WTC11 (cell line): Measurements from ENCODE around the gene CDYL. TPM values are rescaled to one million over a fixed set of nuclear protein-coding genes. Genes with fewer than 3 reads are reported as not detected.

ENCODE experiments used
- ETV6 ChIP-seq: sonication (generic); formaldehyde crosslinking; IDR thresholded peaks from 2 replicates; pipeline ENCODE4 v1.8.1; 2022; ENCODE audit warnings: mild to moderate bottlenecking, missing genetic modification reagents
- FOXK1 ChIP-seq: sonication (generic); formaldehyde crosslinking; IDR thresholded peaks from 2 replicates; pipeline ENCODE4 v1.8.0; 2022; ENCODE audit warnings: mild to moderate bottlenecking, moderate library complexity, missing genetic modification reagents
- FOXP1 ChIP-seq: sonication (generic); formaldehyde crosslinking; IDR thresholded peaks from 2 replicates; pipeline ENCODE4 v1.8.0; 2022; ENCODE audit warnings: missing genetic modification reagents, mild to moderate bottlenecking, moderate library complexity, borderline replicate concordance
- GABPB1 ChIP-seq: sonication (generic); formaldehyde crosslinking; IDR thresholded peaks from 2 replicates; pipeline ENCODE4 v1.8.1; 2023; ENCODE audit warnings: mild to moderate bottlenecking, missing genetic modification reagents
- GRHL2 ChIP-seq: fragments of 250-450 bp; sonication (Bioruptor Pico); IDR thresholded peaks from 2 replicates; pipeline ENCODE4 v1.8.0; 2022; ENCODE audit warnings: mild to moderate bottlenecking, moderate library complexity; ENCODE audit not compliant: insufficient replicate concordance, severe bottlenecking
- IRF2 ChIP-seq: sonication (generic); formaldehyde crosslinking; IDR thresholded peaks from 2 replicates; pipeline ENCODE4 v1.8.0; 2022; ENCODE audit warnings: low read depth, missing genetic modification reagents, borderline replicate concordance
- JUN ChIP-seq: sonication (generic); formaldehyde crosslinking; IDR thresholded peaks from 2 replicates; pipeline ENCODE4 v1.8.0; 2023; ENCODE audit warnings: mild to moderate bottlenecking, missing genetic modification reagents
- MYBL2 ChIP-seq: sonication (generic); formaldehyde crosslinking; IDR thresholded peaks from 2 replicates; pipeline ENCODE4 v1.8.1; 2023; ENCODE audit warnings: mild to moderate bottlenecking, moderate library complexity, missing genetic modification reagents
- NR1H2 ChIP-seq: sonication (generic); formaldehyde crosslinking; IDR thresholded peaks from 2 replicates; pipeline ENCODE4 v1.9.0; 2021; ENCODE audit warnings: mild to moderate bottlenecking, moderate library complexity, missing genetic modification reagents
- RELA ChIP-seq: sonication (generic); formaldehyde crosslinking; IDR thresholded peaks from 2 replicates; pipeline ENCODE4 v1.8.1; 2022; ENCODE audit warnings: missing genetic modification reagents, mild to moderate bottlenecking, borderline replicate concordance
- SOX15 ChIP-seq: fragments of 250-450 bp; sonication (Bioruptor Pico); IDR thresholded peaks from 2 replicates; pipeline ENCODE4 v1.9.0; 2021; ENCODE audit warnings: mild to moderate bottlenecking
- TEAD1 ChIP-seq: sonication (generic); formaldehyde crosslinking; IDR thresholded peaks from 2 replicates; pipeline ENCODE4 v1.8.0; 2022; ENCODE audit warnings: mild to moderate bottlenecking, missing genetic modification reagents
- TEAD4 ChIP-seq: sonication (generic); formaldehyde crosslinking; IDR thresholded peaks from 2 replicates; pipeline ENCODE4 v1.8.0; 2022; ENCODE audit warnings: mild to moderate bottlenecking, missing genetic modification reagents
- ZNF232 ChIP-seq: sonication (generic); formaldehyde crosslinking; IDR thresholded peaks from 2 replicates; pipeline ENCODE4 v1.8.0; 2022; ENCODE audit warnings: mild to moderate bottlenecking, missing genetic modification reagents
- ZNF671 ChIP-seq: fragments of 250-450 bp; sonication (Bioruptor Pico); IDR thresholded peaks from 2 replicates; pipeline ENCODE4 v1.8.0; 2021; ENCODE audit warnings: mild to moderate bottlenecking
- total RNA-seq: library from RNA; stranded (reverse); gene quantifications from 3 replicates; pipeline ENCODE4 v1.2.3, GENCODE V29; 2021
- TF ChIP-seq, protein P1 (sequence below): sonication (generic); formaldehyde crosslinking; IDR thresholded peaks from 2 replicates; pipeline ENCODE4 v1.8.1; 2023; ENCODE audit warnings: mild to moderate bottlenecking, missing genetic modification reagents, borderline replicate concordance
- TF ChIP-seq, protein P2 (sequence below): sonication (generic); formaldehyde crosslinking; IDR thresholded peaks from 2 replicates; pipeline ENCODE4 v1.8.1; 2022; ENCODE audit warnings: mild to moderate bottlenecking, moderate library complexity, missing genetic modification reagents
- TF ChIP-seq, protein P3 (sequence below): sonication (generic); formaldehyde crosslinking; IDR thresholded peaks from 2 replicates; pipeline ENCODE4 v1.8.0; 2023; ENCODE audit warnings: missing genetic modification reagents
- TF ChIP-seq, protein P4 (sequence below): sonication (generic); formaldehyde crosslinking; IDR thresholded peaks from 2 replicates; pipeline ENCODE4 v1.8.1; 2022; ENCODE audit warnings: mild to moderate bottlenecking, missing genetic modification reagents, moderate library complexity, borderline replicate concordance
- TF ChIP-seq, protein P5 (sequence below): sonication (generic); formaldehyde crosslinking; IDR thresholded peaks from 2 replicates; pipeline ENCODE4 v1.8.1; 2022; ENCODE audit warnings: low read depth, mild to moderate bottlenecking, moderate library complexity, missing genetic modification reagents, borderline replicate concordance
- TF ChIP-seq, protein P6 (sequence below): sonication (generic); formaldehyde crosslinking; IDR thresholded peaks from 2 replicates; pipeline ENCODE4 v1.8.1; 2022; ENCODE audit warnings: low read depth, missing genetic modification reagents, borderline replicate concordance
- TF ChIP-seq, protein P7 (sequence below): sonication (generic); formaldehyde crosslinking; conservative IDR thresholded peaks from 2 replicates; pipeline ENCODE4 v1.8.1; 2023; ENCODE audit warnings: mild to moderate bottlenecking, low read depth, missing genetic modification reagents, moderate library complexity
- TF ChIP-seq, protein P8 (sequence below): fragments of 250-450 bp; sonication (Bioruptor Pico); IDR thresholded peaks from 2 replicates; pipeline ENCODE4 v1.9.0; 2021; ENCODE audit warnings: mild to moderate bottlenecking

The CDYL gene
- total RNA-seq, 1 experiment from 2014 or later, result 92.0 TPM

DNA sequence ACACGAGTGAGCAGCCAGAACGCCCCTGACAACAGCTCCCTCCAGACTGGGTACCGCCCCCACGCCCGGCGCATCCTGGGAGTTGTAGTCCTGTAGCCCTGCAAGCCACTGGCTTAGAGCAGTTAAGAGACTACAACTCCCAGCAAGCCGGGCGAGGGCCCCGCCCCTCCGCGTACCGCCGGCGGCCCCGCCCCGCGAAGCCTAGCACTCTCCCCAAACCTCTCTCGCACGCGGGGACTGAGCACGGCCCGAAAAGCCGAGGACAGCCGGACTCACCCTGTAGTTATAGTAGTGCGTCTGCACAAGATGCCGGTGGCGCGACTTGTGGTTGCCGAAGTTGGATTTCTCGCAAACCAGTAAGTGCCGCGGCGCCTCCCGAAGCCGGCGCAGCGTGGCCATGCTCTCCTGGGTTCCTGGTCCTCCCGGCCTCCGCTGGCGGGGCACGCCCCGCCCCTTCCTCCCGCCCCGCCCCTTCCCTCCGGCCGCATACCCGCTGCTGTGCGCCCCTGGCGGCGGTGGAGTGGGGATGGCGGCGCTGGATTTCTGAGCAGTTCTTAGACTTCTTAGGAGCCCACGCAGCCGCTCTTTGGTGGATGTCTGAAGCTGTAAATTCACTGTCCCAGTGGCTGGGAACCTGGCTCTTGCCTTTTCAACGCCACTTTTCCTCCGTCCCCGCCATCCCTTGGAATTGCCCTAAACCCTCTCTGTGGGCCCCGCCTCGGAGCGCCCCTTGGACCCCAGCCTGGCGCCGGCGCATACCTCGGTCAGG lies 227.6 kb downstream of the CDYL start, which contains the start of gene RPP40 (continued):
- TF ChIP-seq, protein P1, sequence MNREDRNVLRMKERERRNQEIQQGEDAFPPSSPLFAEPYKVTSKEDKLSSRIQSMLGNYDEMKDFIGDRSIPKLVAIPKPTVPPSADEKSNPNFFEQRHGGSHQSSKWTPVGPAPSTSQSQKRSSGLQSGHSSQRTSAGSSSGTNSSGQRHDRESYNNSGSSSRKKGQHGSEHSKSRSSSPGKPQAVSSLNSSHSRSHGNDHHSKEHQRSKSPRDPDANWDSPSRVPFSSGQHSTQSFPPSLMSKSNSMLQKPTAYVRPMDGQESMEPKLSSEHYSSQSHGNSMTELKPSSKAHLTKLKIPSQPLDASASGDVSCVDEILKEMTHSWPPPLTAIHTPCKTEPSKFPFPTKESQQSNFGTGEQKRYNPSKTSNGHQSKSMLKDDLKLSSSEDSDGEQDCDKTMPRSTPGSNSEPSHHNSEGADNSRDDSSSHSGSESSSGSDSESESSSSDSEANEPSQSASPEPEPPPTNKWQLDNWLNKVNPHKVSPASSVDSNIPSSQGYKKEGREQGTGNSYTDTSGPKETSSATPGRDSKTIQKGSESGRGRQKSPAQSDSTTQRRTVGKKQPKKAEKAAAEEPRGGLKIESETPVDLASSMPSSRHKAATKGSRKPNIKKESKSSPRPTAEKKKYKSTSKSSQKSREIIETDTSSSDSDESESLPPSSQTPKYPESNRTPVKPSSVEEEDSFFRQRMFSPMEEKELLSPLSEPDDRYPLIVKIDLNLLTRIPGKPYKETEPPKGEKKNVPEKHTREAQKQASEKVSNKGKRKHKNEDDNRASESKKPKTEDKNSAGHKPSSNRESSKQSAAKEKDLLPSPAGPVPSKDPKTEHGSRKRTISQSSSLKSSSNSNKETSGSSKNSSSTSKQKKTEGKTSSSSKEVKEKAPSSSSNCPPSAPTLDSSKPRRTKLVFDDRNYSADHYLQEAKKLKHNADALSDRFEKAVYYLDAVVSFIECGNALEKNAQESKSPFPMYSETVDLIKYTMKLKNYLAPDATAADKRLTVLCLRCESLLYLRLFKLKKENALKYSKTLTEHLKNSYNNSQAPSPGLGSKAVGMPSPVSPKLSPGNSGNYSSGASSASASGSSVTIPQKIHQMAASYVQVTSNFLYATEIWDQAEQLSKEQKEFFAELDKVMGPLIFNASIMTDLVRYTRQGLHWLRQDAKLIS (CRISPR knock-in tag), result no peak
- TF ChIP-seq, protein P2, sequence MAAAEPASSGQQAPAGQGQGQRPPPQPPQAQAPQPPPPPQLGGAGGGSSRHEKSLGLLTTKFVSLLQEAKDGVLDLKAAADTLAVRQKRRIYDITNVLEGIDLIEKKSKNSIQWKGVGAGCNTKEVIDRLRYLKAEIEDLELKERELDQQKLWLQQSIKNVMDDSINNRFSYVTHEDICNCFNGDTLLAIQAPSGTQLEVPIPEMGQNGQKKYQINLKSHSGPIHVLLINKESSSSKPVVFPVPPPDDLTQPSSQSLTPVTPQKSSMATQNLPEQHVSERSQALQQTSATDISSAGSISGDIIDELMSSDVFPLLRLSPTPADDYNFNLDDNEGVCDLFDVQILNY, result no peak; the same call in 1 of the 2 replicates
- TF ChIP-seq, protein P3, sequence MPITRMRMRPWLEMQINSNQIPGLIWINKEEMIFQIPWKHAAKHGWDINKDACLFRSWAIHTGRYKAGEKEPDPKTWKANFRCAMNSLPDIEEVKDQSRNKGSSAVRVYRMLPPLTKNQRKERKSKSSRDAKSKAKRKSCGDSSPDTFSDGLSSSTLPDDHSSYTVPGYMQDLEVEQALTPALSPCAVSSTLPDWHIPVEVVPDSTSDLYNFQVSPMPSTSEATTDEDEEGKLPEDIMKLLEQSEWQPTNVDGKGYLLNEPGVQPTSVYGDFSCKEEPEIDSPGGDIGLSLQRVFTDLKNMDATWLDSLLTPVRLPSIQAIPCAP (CRISPR knock-in tag), result 0 out of 2 replicates have a peak, but pooled peaks have one; percentile 50
- TF ChIP-seq ZNF232 (no peak; the same call in 1 of the 2 replicates), ETV6 (CRISPR knock-in tag) (peak; percentile 76), RELA (CRISPR knock-in tag) (no peak), IRF2 (CRISPR knock-in tag) (no peak), FOXP1 (CRISPR knock-in tag) (peak; percentile 83; the same call in 1 of the 2 replicates), SOX15 (no peak), TEAD4 (CRISPR knock-in tag) (peak; percentile 54; the same call in 1 of the 2 replicates), TEAD1 (peak; percentile 91), MYBL2 (peak; percentile 46; the same call in 1 of the 2 replicates), ZNF671 (CRISPR knock-in tag) (no peak), JUN (CRISPR knock-in tag) (no peak), NR1H2 (no peak), GRHL2 (CRISPR knock-in tag) (no peak), GABPB1 (CRISPR knock-in tag) (no peak; the same call in 1 of the 2 replicates), FOXK1 (CRISPR knock-in tag) (peak; percentile 82)
- TF ChIP-seq, protein P4, sequence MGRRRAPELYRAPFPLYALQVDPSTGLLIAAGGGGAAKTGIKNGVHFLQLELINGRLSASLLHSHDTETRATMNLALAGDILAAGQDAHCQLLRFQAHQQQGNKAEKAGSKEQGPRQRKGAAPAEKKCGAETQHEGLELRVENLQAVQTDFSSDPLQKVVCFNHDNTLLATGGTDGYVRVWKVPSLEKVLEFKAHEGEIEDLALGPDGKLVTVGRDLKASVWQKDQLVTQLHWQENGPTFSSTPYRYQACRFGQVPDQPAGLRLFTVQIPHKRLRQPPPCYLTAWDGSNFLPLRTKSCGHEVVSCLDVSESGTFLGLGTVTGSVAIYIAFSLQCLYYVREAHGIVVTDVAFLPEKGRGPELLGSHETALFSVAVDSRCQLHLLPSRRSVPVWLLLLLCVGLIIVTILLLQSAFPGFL, result no peak
- TF ChIP-seq, protein P5, sequence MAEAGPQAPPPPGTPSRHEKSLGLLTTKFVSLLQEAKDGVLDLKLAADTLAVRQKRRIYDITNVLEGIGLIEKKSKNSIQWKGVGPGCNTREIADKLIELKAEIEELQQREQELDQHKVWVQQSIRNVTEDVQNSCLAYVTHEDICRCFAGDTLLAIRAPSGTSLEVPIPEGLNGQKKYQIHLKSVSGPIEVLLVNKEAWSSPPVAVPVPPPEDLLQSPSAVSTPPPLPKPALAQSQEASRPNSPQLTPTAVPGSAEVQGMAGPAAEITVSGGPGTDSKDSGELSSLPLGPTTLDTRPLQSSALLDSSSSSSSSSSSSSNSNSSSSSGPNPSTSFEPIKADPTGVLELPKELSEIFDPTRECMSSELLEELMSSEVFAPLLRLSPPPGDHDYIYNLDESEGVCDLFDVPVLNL, result no peak
- TF ChIP-seq, protein P6, sequence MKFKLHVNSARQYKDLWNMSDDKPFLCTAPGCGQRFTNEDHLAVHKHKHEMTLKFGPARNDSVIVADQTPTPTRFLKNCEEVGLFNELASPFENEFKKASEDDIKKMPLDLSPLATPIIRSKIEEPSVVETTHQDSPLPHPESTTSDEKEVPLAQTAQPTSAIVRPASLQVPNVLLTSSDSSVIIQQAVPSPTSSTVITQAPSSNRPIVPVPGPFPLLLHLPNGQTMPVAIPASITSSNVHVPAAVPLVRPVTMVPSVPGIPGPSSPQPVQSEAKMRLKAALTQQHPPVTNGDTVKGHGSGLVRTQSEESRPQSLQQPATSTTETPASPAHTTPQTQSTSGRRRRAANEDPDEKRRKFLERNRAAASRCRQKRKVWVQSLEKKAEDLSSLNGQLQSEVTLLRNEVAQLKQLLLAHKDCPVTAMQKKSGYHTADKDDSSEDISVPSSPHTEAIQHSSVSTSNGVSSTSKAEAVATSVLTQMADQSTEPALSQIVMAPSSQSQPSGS, result no peak
- TF ChIP-seq, protein P7, sequence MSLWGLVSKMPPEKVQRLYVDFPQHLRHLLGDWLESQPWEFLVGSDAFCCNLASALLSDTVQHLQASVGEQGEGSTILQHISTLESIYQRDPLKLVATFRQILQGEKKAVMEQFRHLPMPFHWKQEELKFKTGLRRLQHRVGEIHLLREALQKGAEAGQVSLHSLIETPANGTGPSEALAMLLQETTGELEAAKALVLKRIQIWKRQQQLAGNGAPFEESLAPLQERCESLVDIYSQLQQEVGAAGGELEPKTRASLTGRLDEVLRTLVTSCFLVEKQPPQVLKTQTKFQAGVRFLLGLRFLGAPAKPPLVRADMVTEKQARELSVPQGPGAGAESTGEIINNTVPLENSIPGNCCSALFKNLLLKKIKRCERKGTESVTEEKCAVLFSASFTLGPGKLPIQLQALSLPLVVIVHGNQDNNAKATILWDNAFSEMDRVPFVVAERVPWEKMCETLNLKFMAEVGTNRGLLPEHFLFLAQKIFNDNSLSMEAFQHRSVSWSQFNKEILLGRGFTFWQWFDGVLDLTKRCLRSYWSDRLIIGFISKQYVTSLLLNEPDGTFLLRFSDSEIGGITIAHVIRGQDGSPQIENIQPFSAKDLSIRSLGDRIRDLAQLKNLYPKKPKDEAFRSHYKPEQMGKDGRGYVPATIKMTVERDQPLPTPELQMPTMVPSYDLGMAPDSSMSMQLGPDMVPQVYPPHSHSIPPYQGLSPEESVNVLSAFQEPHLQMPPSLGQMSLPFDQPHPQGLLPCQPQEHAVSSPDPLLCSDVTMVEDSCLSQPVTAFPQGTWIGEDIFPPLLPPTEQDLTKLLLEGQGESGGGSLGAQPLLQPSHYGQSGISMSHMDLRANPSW (CRISPR knock-in tag), result no peak
- TF ChIP-seq, protein P8, sequence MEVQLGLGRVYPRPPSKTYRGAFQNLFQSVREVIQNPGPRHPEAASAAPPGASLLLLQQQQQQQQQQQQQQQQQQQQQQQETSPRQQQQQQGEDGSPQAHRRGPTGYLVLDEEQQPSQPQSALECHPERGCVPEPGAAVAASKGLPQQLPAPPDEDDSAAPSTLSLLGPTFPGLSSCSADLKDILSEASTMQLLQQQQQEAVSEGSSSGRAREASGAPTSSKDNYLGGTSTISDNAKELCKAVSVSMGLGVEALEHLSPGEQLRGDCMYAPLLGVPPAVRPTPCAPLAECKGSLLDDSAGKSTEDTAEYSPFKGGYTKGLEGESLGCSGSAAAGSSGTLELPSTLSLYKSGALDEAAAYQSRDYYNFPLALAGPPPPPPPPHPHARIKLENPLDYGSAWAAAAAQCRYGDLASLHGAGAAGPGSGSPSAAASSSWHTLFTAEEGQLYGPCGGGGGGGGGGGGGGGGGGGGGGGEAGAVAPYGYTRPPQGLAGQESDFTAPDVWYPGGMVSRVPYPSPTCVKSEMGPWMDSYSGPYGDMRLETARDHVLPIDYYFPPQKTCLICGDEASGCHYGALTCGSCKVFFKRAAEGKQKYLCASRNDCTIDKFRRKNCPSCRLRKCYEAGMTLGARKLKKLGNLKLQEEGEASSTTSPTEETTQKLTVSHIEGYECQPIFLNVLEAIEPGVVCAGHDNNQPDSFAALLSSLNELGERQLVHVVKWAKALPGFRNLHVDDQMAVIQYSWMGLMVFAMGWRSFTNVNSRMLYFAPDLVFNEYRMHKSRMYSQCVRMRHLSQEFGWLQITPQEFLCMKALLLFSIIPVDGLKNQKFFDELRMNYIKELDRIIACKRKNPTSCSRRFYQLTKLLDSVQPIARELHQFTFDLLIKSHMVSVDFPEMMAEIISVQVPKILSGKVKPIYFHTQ (CRISPR knock-in tag), result no peak
